ENCODE measurements around the gene CPLX1. TPM values are rescaled to one million over a fixed set of nuclear protein-coding genes. Genes with fewer than 3 reads are reported as not detected.
A peak's percentile ranks its signal among the peaks of the same experiment; 100 is the strongest.
"Not testable (repeated sequence)": the region's sequence is repeated elsewhere in the genome, so short reads cannot be mapped to it uniquely, and the experiment has no call there.

The CPLX1 gene
- total and polyA plus RNA-seq, 7 donors: 0.44 to 2.3 (median 1.4) TPM

- H3K27me3 ChIP-seq (ENCODE audit: insufficient read depth in 3 of 3, low read length in 2 of 3): no peaks in the 10 kb centered on the region
- intact Hi-C loops (cut with DNase I): loop anchor here in 1 of 2 donors (10.0 kb wide), 1 partner anchor 256 kb away; the partner anchor contains the start of gene SLC26A1
- no peaks in the 10 kb centered on the region for H3K9me3 ChIP-seq
- 90 to 93% (median 91%) methylated on average over 16 of the region's 16 CpGs for WGBS, 3 donors
- TF ChIP-seq, protein P1, sequence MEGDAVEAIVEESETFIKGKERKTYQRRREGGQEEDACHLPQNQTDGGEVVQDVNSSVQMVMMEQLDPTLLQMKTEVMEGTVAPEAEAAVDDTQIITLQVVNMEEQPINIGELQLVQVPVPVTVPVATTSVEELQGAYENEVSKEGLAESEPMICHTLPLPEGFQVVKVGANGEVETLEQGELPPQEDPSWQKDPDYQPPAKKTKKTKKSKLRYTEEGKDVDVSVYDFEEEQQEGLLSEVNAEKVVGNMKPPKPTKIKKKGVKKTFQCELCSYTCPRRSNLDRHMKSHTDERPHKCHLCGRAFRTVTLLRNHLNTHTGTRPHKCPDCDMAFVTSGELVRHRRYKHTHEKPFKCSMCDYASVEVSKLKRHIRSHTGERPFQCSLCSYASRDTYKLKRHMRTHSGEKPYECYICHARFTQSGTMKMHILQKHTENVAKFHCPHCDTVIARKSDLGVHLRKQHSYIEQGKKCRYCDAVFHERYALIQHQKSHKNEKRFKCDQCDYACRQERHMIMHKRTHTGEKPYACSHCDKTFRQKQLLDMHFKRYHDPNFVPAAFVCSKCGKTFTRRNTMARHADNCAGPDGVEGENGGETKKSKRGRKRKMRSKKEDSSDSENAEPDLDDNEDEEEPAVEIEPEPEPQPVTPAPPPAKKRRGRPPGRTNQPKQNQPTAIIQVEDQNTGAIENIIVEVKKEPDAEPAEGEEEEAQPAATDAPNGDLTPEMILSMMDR (IDR thresholded peaks at IDR 0.05): no peak
- H3K4me3 ChIP-seq: no peak overlapping the region
- no peak for DNase-seq
- peaks cover 8 to 71% of the 10 kb centered on the region in 2 donors for H3K36me3 ChIP-seq (ENCODE audit: insufficient read depth in 1 of 2, low read depth in 1 of 2)
- no peak for ATAC-seq
- H3K4me1 ChIP-seq: no peaks in the 10 kb centered on the region
- H3K27ac ChIP-seq: no peak overlapping the region
These were observed 87.1 kb downstream of the CPLX1 start for GRCh38 chr4:738781-739280.

- not testable (repeated sequence) for DNase-seq; H3K9me3 ChIP-seq; H3K27ac ChIP-seq; H3K4me3 ChIP-seq; H3K27me3 ChIP-seq (ENCODE audit: insufficient read depth in 3 of 3, low read length in 2 of 3); H3K4me1 ChIP-seq; ATAC-seq
- intact Hi-C loops (cut with DNase I): loop anchor here in 1 of 2 donors (10.0 kb wide), 1 partner anchor 258 kb away; the partner anchor contains the start of gene SLC26A1
- 93 to 95% (median 94%) methylated on average over 29 to 31 of the region's 34 CpGs for WGBS, 3 donors
- H3K36me3 ChIP-seq (ENCODE audit: insufficient read depth in 1 of 2, low read depth in 1 of 2): peaks cover 12 to 84% of the 10 kb centered on the region in 2 donors
These were observed 89.4 kb downstream of the CPLX1 start for GRCh38 chr4:736561-736960.

- DNase-seq (peak in 1 of 2 donors; percentile 14), ATAC-seq (no peak)
- Histone ChIP-seq H3K4me3 (no peak overlapping the region), H3K9me3 (no peaks in the 10 kb centered on the region), H3K27me3 (ENCODE audit: insufficient read depth in 3 of 3, low read length in 2 of 3) (no peaks in the 10 kb centered on the region), H3K36me3 (ENCODE audit: insufficient read depth in 1 of 2, low read depth in 1 of 2) (peaks cover 12 to 76% of the 10 kb centered on the region in 2 donors), H3K4me1 (no peaks in the 10 kb centered on the region), H3K27ac (no peak overlapping the region)
- TF ChIP-seq, protein P1 (IDR thresholded peaks at IDR 0.05): no peak
- 94 to 95% (median 94%) methylated on average over 8 of the region's 8 CpGs for WGBS, 3 donors
- intact Hi-C loops (cut with DNase I): loop anchor here in 1 of 2 donors (10.0 kb wide), 1 partner anchor 259 kb away; the partner anchor contains the start of gene SLC26A1
These were observed 90.3 kb downstream of the CPLX1 start for GRCh38 chr4:735583-735982.

Other genes starting within 250 kb of the CPLX1 start
- not detected for gene TMEM271, start 249.8 kb downstream of the CPLX1 start, total RNA-seq
- not detected for gene TMEM271, start 249.8 kb downstream of the CPLX1 start, polyA plus RNA-seq
- under 1 TPM in 3 of 4 donors, not detected in 1; 0.30 to 0.39 (median 0.32) TPM for gene PDE6B, start 200.6 kb downstream of the CPLX1 start, total RNA-seq
- under 1 TPM; 0.03 to 0.48 (median 0.09) TPM for gene PDE6B, start 200.6 kb downstream of the CPLX1 start, polyA plus RNA-seq
- 100 to 1,000 TPM; 358 to 494 (median 466) TPM for gene ATP5ME, start 151.9 kb downstream of the CPLX1 start, total RNA-seq
- gene ATP5ME, start 151.9 kb downstream of the CPLX1 start, polyA plus RNA-seq: 100 to 1,000 TPM; 389 to 712 (median 679) TPM
- gene MYL5, start 151.6 kb downstream of the CPLX1 start, total RNA-seq: 1 to 10 TPM; 3.3 to 7.2 (median 5.9) TPM
- 10 to 100 TPM in 1 of 3 donors, 1 to 10 TPM in 2; 2.0 to 11.2 (median 5.4) TPM for gene MYL5, start 151.6 kb downstream of the CPLX1 start, polyA plus RNA-seq
- gene SLC49A3, start 137.0 kb downstream of the CPLX1 start, total RNA-seq: 1 to 10 TPM; 1.7 to 3.1 (median 3.0) TPM
- 1 to 10 TPM; 1.6 to 3.7 (median 1.9) TPM for gene SLC49A3, start 137.0 kb downstream of the CPLX1 start, polyA plus RNA-seq
- 10 to 100 TPM; 13.0 to 18.6 (median 15.3) TPM for gene PCGF3, start 120.3 kb downstream of the CPLX1 start, total RNA-seq
- 10 to 100 TPM; 10.9 to 19.2 (median 11.3) TPM for gene PCGF3, start 120.3 kb downstream of the CPLX1 start, polyA plus RNA-seq
- 10 to 100 TPM; 20.9 to 46.7 (median 29.9) TPM for gene GAK, start 106.2 kb upstream of the CPLX1 start, total RNA-seq
- gene GAK, start 106.2 kb upstream of the CPLX1 start, polyA plus RNA-seq: 10 to 100 TPM; 25.7 to 55.8 (median 38.7) TPM
- gene TMEM175, start 106.3 kb upstream of the CPLX1 start, total RNA-seq: 10 to 100 TPM; 11.7 to 15.3 (median 14.7) TPM
- 10 to 100 TPM in 2 of 3 donors, 1 to 10 TPM in 1; 8.7 to 23.9 (median 13.8) TPM for gene TMEM175, start 106.3 kb upstream of the CPLX1 start, polyA plus RNA-seq
- gene DGKQ, start 147.4 kb upstream of the CPLX1 start, total RNA-seq: 1 to 10 TPM; 2.8 to 3.9 (median 3.5) TPM
- 1 to 10 TPM; 2.2 to 2.5 (median 2.4) TPM for gene DGKQ, start 147.4 kb upstream of the CPLX1 start, polyA plus RNA-seq
- gene IDUA, start 160.9 kb upstream of the CPLX1 start, total RNA-seq: 1 to 10 TPM; 5.1 to 6.0 (median 5.7) TPM
- gene IDUA, start 160.9 kb upstream of the CPLX1 start, polyA plus RNA-seq: 1 to 10 TPM; 1.3 to 3.1 (median 1.9) TPM
- under 1 TPM in 1 of 4 donors, not detected in 3; 0.12 TPM for gene SLC26A1, start 167.3 kb upstream of the CPLX1 start, total RNA-seq
- under 1 TPM; 0.06 to 0.36 (median 0.18) TPM for gene SLC26A1, start 167.3 kb upstream of the CPLX1 start, polyA plus RNA-seq
- gene FGFRL1, start 185.5 kb upstream of the CPLX1 start, total RNA-seq: 10 to 100 TPM; 14.4 to 18.6 (median 16.9) TPM
- 10 to 100 TPM in 2 of 3 donors, 1 to 10 TPM in 1; 9.8 to 41.2 (median 12.8) TPM for gene FGFRL1, start 185.5 kb upstream of the CPLX1 start, polyA plus RNA-seq

All from psoas muscle (tissue), 8 donors.